Stimulated activated CD8-positive, alpha-beta memory T cell treated with anti-CD3 and anti-CD28 coated beads, Interleukin-7, amount 100 ng/mL, for 24 hours (primary cell): ENCODE measurements around the gene BMI1.
"Not testable (repeated sequence)": the region's sequence is repeated elsewhere in the genome, so short reads cannot be mapped to it uniquely, and the experiment has no call there.

Experiments used
- DNase-seq: peaks from one replicate; pipeline ENCODE4 v3.0.0-alpha.2; 2020; ENCODE audit warnings: low read depth

BMI1 gene

DNA sequence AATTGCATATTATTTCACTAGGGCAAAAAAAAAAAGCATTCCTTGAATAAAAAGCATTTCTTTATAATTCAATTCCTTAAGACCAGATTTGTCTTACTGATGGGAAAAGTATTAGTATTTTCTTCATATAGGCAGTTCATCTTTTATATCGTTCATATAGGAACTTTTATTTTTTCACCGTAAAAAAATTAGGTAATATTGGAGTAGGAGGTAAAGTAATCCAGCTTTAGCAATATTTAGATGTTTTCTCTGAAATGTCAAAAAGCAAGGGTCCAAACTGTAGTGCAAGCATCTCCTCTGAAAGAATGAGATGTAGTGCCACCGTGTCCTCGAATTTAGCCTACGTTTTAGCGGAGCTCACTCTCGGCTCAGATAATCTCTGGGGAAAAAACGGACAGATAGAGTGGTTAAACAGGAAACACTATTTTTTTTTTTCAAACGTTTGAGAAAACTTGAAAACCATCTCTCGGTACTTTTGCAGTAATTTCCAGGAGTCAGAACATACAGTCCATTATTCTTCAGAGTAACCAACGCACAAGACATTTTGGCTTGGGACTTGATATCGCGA lies 18.9 kb downstream of the BMI1 start:
- DNase-seq = no peak

DNA sequence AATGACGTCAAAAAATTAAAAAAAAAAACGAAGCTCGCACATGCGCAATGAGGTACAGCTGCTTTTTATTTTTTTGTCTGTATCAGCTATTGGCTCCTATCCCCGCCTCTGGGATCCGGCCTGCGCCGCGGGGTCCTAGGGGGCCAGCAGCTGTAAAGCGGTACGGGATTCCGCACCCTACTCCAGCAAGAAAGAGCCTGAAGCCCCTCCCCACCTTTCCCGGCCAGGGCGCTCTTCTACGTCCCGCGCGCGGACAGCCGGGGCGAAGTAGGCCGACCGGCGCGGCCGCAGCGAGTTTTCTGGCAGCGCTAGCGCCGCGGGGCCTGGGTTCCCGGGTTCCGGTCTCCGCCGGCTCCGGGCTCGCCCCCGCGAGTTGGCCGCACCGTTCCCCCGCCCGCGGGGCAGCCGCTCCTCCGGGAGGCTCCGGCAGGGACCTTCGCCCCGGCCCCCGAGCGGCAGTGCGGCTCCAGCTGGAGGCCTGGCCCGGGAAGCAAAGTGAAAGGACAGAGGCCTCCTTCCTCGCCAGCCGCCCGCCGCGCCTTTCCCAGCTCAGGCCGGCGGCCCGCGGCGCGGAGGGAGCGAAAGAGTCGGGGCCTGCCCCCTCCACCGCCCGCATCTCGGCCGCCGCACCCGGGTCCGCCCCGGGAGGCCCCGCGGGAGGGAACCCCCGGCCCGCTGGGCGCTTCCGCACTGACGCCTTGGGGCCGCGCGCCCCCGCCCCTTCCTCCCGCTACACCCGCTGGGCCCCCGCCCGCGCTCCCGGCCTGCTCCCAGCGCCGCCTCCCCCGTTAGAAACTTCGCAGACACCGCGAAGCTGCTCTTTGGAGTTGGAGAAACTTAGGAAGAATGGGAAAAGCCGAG lies 19.7 kb downstream of the BMI1 start:
- no peak for DNase-seq

DNA sequence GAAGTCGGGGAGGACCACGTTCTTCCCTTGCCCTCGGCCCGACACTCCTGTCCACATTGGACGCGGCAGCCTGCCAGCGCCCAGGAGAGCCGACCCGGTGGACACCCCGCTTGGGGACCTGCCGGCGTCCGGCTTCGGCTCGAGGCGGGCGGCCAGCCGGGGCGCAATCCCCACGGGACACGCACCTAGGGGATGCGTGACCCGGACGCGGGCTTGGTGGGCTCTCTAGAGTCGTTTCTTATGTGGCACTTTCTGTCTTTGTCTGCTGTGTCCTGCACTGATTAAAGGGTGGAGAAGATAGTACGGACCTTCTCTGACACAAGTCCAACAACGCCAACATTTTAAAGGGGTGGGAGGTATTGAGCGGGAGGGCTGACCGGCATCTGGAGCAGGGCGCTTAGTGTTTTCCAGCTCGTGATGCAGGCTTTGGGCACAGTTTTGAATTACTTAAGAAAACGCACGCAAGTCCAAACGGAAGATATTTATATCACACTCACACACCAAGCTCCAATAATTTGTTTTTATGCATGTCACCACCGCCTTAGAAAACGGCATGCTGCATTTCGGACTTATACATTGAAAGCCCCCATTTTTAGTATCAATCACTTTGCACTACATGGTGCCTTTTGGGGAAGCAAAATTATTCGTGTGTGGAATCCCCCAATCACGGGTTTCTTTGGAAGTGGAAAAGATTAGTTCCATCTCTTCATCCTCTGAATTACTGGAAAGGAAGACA lies 20.5 kb downstream of the BMI1 start:
- DNase-seq = no peak

GRCh38 chr10:22341926-22342196 lies 21.0 kb downstream of the BMI1 start:
- no peak for DNase-seq

GRCh38 chr10:22342421-22342820 lies 21.5 kb downstream of the BMI1 start:
- DNase-seq = no peak

GRCh38 chr10:22343731-22344130 lies 22.8 kb downstream of the BMI1 start:
- no peak for DNase-seq

- no peak for DNase-seq
Measured at GRCh38 chr10:22344249-22344648, 23.4 kb downstream of the BMI1 start.

DNA sequence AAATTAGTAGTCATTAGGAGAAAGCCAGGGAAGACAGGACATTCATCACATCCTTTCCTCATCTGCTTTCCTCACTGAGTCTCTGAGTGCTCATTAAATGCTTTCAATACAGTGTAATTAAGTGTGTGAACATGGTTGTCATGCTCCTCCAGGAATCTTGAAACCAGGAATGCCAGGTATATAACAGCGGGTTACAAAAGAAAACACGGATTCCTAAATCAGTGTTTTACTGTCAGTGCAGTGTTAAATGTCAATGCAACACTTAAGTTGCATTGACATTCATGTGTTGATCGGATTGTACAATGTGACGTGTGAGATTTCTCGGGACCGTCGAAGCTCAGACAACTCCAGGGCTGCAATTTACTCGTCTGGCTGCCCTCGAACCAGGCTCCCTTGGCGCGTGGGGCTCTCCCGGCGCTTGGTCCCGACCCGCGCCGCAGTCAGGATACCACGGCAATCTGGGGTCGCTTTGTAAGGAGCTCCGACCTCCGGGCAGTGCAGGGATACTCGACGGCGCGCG lies 23.9 kb downstream of the BMI1 start:
- no peak for DNase-seq

DNA sequence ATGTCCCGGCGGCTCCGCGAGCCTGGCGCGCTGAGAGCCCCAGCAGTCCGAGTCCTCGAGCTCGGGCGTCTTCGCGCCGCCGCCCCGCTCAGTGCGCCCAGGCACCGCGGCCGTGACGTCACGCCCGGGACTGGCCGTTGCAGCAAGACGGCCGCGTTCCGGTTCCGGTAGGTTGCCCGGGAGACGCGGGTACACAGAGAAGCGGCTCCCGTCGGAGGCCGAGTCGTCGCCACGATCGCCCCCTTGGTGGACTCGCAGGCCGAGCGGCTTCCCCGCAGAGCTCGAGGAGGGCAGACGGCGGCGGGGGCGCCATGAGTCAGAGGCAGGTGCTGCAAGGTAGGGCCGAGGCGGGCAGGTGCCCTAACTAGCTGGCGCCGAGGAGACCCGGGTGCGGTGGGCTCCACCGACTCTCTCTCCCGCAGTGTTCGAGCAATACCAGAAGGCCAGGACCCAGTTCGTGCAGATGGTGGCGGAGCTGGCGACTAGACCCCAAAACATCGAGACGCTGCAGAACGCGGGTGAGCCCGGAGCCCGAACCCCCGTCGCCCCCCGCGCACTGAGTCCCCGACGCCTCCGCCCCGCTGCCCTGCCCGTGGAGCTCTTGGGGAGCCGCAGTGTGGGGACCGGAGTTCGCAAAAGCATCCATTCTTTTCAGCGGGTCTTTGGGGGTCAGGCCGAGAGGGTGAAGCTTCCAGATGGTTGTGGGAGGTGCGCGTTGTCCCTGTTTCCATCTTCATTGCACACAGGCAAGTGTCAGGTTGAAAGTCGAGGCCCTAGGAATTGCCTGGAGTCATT lies 24.6 kb downstream of the BMI1 start, which contains the start of gene SPAG6:
SPAG6 (plus strand) TSS at position 196 of the 795 bp plus-strand sequence; CDS start at position 312, 116 bp downstream.
- DNase-seq = no peak

- no peak for DNase-seq
Measured at GRCh38 chr10:22346096-22346661, 25.3 kb downstream of the BMI1 start.

GRCh38 chr10:22349755-22350154 lies 28.9 kb downstream of the BMI1 start:
- no peak for DNase-seq

- DNase-seq = no peak
Measured at GRCh38 chr10:22351131-22351703, 30.3 kb downstream of the BMI1 start.

DNA sequence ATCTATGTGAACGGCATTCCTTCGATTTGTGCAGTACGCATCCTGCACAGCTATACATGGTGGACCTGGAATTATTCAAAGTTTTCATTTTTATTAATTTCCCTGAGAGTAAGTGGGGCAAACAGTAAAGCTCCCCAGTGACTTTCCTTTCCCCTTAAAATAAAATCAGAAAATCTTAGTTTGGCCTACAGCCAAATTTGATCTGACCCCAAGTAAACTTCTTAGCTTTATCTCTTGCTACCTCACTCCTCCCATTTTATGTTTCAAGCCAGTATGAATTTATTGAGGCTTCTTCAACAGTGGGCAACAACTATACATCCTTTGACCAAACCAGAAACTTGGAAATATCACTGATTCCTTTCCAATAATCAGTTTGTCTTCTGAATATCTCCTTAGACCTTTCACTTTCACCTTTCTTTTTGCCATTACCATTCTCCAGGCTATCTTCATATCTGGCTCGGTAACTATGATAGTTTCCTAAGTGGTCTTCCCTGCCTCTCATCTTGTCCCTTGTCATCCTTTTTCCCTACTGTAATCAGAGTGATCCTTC lies 35.5 kb downstream of the BMI1 start:
- no peak for DNase-seq

DNA sequence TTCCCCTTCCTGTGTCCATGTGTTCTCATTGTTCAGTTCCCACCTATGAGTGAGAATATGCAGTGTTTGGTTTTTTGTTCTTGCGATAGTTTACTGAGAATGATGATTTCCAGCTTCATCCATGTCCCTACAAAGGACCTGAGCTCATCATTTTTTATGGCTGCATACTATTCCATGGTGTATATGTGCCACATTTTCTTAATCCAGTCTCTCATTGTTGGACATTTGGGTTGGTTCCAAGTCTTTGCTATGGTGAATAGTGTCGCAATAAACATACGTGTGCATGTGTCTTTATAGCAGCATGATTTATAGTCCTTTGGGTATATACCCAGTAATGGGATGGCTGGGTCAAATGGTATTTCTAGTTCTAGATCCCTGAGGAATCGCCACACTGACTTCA lies 36.9 kb downstream of the BMI1 start:
- not testable (repeated sequence) for DNase-seq

GRCh38 chr10:22363305-22363704 lies 42.4 kb downstream of the BMI1 start:
- DNase-seq = no peak

GRCh38 chr10:22364407-22365140 lies 43.7 kb downstream of the BMI1 start:
- DNase-seq = no peak

DNA sequence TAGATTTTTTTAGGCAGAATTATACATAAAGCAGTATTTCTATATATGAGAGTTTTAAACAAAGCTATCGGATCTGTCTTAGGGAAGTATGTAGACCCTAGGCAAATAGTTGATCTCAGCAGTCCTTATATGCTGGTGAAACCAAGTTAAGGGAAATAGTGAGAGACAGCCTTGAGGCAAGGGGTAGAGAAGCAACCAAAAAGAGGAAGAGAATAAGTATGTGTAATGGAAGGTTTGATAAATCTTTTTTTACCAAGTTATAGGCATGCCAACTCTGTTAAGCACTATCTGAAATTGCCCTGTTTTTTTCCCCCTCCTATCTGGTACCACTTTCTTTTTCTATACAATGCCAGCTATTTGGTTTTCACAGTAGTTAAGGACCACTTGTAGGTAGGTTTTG lies 44.3 kb downstream of the BMI1 start:
- no peak for DNase-seq

DNA sequence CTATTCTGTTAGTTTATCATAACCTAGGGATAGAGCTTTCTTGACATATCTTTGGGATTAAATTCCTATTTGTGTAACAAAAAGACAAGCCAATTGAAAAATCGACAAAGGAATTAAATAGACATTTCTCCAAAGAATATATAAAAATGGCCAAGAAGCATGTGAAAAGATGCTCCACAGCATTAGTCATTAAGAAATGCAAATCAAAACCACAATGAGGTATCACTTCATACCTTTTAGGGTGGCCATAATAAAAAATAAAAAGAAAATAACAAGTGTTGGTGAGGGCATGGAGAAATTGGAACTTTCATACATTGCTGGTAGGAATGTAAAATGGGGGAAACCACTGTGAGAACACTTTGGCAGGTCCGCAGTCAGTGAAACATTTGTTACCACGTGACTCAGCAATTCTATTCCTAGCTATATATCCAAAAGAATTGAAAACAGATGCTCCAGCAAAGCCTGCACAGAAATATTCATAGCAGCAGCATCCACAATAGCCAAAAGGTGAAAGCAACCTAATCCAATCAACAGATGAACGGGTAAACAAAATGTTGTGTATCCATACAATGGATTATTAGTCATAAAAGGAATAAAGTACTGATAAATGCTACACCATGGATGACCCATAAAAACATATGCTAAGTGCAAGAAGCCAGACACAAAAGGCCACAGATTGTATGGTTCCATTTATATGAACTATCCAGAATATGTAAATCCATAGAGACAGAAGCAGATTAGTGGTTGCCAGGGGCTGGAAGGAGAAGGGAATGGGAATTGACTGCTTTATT lies 44.9 kb downstream of the BMI1 start:
- no peak for DNase-seq

- no peak for DNase-seq
Measured at GRCh38 chr10:22366435-22366703, 45.5 kb downstream of the BMI1 start.

GRCh38 chr10:22366771-22367170 lies 45.9 kb downstream of the BMI1 start:
- no peak for DNase-seq
